Endothelial cell of umbilical vein (primary cell): Measurements from ENCODE around the gene LGR4. TPM values are rescaled to one million over a fixed set of nuclear protein-coding genes. Genes with fewer than 3 reads are reported as not detected.

Experiments
- BruUV-seq: library from RNA; stranded (reverse); fragments of 400-500 nt; replicated peaks from 2 replicates; lab custom pipeline; 2021; lab: Mats Ljungman, UMichigan
- CTCF ChIA-PET: fragments of 300-600, 350-600 bp; sonication (Branson Sonifier 250); formaldehyde crosslinking; loops from one replicate; lab custom pipeline; 2021; ENCODE audit warnings: antibody characterized with exemption, inconsistent platforms; lab: Charles Lee
- POLR2A ChIA-PET: fragments of 300-600, 350-600 bp; sonication (Branson Sonifier 250); formaldehyde crosslinking; loops from one replicate; lab custom pipeline; 2021; ENCODE audit warnings: antibody characterized with exemption, inconsistent platforms; lab: Charles Lee
- DNase-seq: peaks from one replicate; pipeline ENCODE4 v3.0.0-alpha.2; 2011; ENCODE audit warnings: low read depth, low spot score
- FAIRE-seq: peaks from 2 replicates; lab custom pipeline; 2011; peaks lifted over from hg19 to GRCh38; lab: Jason Lieb, UNC
- H2AFZ ChIP-seq: 2 replicates; pipeline ENCODE4 v1.6.0; 2012; ENCODE audit warnings: low read depth, low read length, control low read depth, inconsistent platforms
- H3K27ac ChIP-seq: 2 replicates; pipeline ENCODE4 v1.5.1; 2011; ENCODE audit warnings: low read depth, mild to moderate bottlenecking, control low read depth, low read length, moderate library complexity; ENCODE audit not compliant: insufficient read depth
- H3K27me3 ChIP-seq, 2 experiments: 2 replicates each; pipeline versions ENCODE4 v1.6.0 to v1.6.1; 2011; ENCODE audit warnings: low read length in 2 of 2, mixed read lengths in 1 of 2; ENCODE audit not compliant: control insufficient read depth in 2 of 2, insufficient read depth in 2 of 2
- H3K36me3 ChIP-seq, 2 experiments: 2 replicates in 1 of 2; 3 replicates in 1 of 2; pipeline ENCODE4 v1.5.1; 2011; ENCODE audit warnings: low read length in 2 of 2, mild to moderate bottlenecking in 1 of 2, moderate library complexity in 1 of 2; ENCODE audit not compliant: control insufficient read depth in 2 of 2, insufficient read depth in 2 of 2; ENCODE audit errors: extremely low read depth in 1 of 2
- H3K4me1 ChIP-seq: 3 replicates; pipeline ENCODE4 v1.5.1; 2011; ENCODE audit warnings: mild to moderate bottlenecking, low read length; ENCODE audit not compliant: control insufficient read depth, insufficient read depth; ENCODE audit errors: extremely low read depth
- H3K4me2 ChIP-seq: 2 replicates; pipeline ENCODE4 v1.6.1; 2011; ENCODE audit warnings: low read length, control low read depth, mixed read lengths; ENCODE audit not compliant: insufficient read depth
- H3K4me3 ChIP-seq, 3 experiments: fragments of 200-600 bp in 1 of 3; sonication (generic), shearing (Covaris generic) in 1 of 3; replicated peaks in 1 of 3; 2 replicates each; pipeline ENCODE4 v1.5.1; 2011 to 2016; ENCODE audit warnings: control low read depth in 3 of 3, low read length in 3 of 3, mild to moderate bottlenecking in 2 of 3, inconsistent platforms in 1 of 3, low read depth in 1 of 3, moderate library complexity in 1 of 3; ENCODE audit not compliant: insufficient read depth in 1 of 3
- H3K79me2 ChIP-seq: 2 replicates; pipeline ENCODE4 v1.6.0; 2012; ENCODE audit warnings: low read length, inconsistent platforms; ENCODE audit not compliant: control insufficient read depth, insufficient read depth
- H3K9ac ChIP-seq: replicated peaks from 2 replicates; pipeline ENCODE3; 2011; ENCODE audit warnings: low read length, control low read depth; ENCODE audit not compliant: insufficient read depth; ENCODE audit errors: extremely low read depth
- H3K9me1 ChIP-seq: replicated peaks from 3 replicates; pipeline ENCODE4 v1.6.0; 2011; ENCODE audit warnings: mild to moderate bottlenecking, low read length; ENCODE audit not compliant: control insufficient read depth, insufficient read depth; ENCODE audit errors: extremely low read depth
- H3K9me3 ChIP-seq: replicated peaks from 2 replicates; pipeline ENCODE4 v1.5.1; 2012; ENCODE audit warnings: low read length, inconsistent platforms; ENCODE audit not compliant: control insufficient read depth, insufficient read depth
- H4K20me1 ChIP-seq: replicated peaks from 2 replicates; pipeline ENCODE3; 2011; ENCODE audit warnings: mild to moderate bottlenecking, low read length; ENCODE audit not compliant: control insufficient read depth, insufficient read depth; ENCODE audit errors: extremely low read depth
- CTCF ChIP-seq, 2 donors: IDR thresholded peaks; 1 replicate in 1 of 2; 2 replicates in 1 of 2; pipeline ENCODE4 v1.5.1; 2011; ENCODE audit warnings: low read length in 2 of 2, mild to moderate bottlenecking in 2 of 2, moderate library complexity in 2 of 2, control low read depth in 1 of 2, inconsistent platforms in 1 of 2, low read depth in 1 of 2; ENCODE audit not compliant: insufficient read depth in 1 of 2; ENCODE audit errors: extremely low read depth in 1 of 2
- EZH2 ChIP-seq: IDR thresholded peaks from 2 replicates; pipeline ENCODE4 v1.6.1; 2012; ENCODE audit warnings: borderline replicate concordance, low read depth, mild to moderate bottlenecking, moderate library complexity, low read length, inconsistent platforms; ENCODE audit not compliant: severe bottlenecking
- FOS ChIP-seq: IDR thresholded peaks from 2 replicates; pipeline ENCODE4 v1.6.1; 2011; ENCODE audit warnings: mild to moderate bottlenecking, low read length, moderate library complexity, borderline replicate concordance; ENCODE audit not compliant: insufficient read depth
- GATA2 ChIP-seq: IDR thresholded peaks from 2 replicates; pipeline ENCODE4 v1.7.0; 2011; ENCODE audit warnings: low read depth, mild to moderate bottlenecking, moderate library complexity, mixed read lengths, low read length; ENCODE audit not compliant: insufficient read length, insufficient read depth
- JUN ChIP-seq: IDR thresholded peaks from 2 replicates; pipeline ENCODE4 v1.6.1; 2011; ENCODE audit warnings: borderline replicate concordance, low read depth; ENCODE audit not compliant: insufficient read length, insufficient read depth
- MAX ChIP-seq: IDR thresholded peaks from 2 replicates; pipeline ENCODE4 v1.6.1; 2011; ENCODE audit not compliant: insufficient read depth, insufficient read length
- POLR2A ChIP-seq: IDR thresholded peaks from 2 replicates; pipeline ENCODE4 v1.6.1; 2012; ENCODE audit warnings: low read depth, mild to moderate bottlenecking, control low read depth, low read length
- dilution Hi-C: fragments of 300-500 bp; cut with MboI; formaldehyde crosslinking; loops from one replicate; pipeline ENCODE4 v1.15.0; 2019; ENCODE audit warnings: low sequenced_read_pairs; ENCODE audit not compliant: extremely low pct_ligation_motif_present
- intact Hi-C: fragments of 100-400 bp; cut with micrococcal nuclease; formaldehyde crosslinking; loops from one replicate; pipeline ENCODE4 v1.10.0; 2022
- polyA plus RNA-seq, 4 experiments: library from polyadenylated mRNA; depleted of rRNA in 3 of 4; stranded (reverse) in 3 of 4; unstranded in 1 of 4; fragments of >200 nt; gene quantifications; 2 replicates each; pipeline versions ENCODE4 v1.2.1 to v1.2.3, GENCODE V29; 2011 to 2012; ENCODE audit warnings: missing spikeins in 1 of 4
- total RNA-seq: library from RNA; stranded (reverse); gene quantifications from 2 replicates; pipeline ENCODE4 v1.2.3, GENCODE V29; 2021

The LGR4 gene
- total and polyA plus RNA-seq, 2 donors (not counting 3 experiments of a cell fraction or from before 2014, with no cell fraction given) = 1.3 to 3.1 TPM

- no TSS peak for BruUV-seq
- Histone ChIP-seq H3K4me2 (no peak overlapping the region), H3K4me1 (no peaks in the 10 kb centered on the region), H4K20me1 (no peaks in the 10 kb centered on the region), H3K4me3 (no peak overlapping the region), H3K9ac (no peak overlapping the region), H3K79me2 (no peaks in the 10 kb centered on the region), H3K36me3 (no peaks in the 10 kb centered on the region), H3K27me3 (no peaks in the 10 kb centered on the region), H2AFZ (no peak overlapping the region), H3K9me1 (no peaks in the 10 kb centered on the region), H3K9me3 (no peaks in the 10 kb centered on the region), H3K27ac (no peak overlapping the region)
- intact Hi-C loops = no loop called here
- dilution Hi-C loops = no loop called here
- no peak for TF ChIP-seq MAX
- no peak for TF ChIP-seq EZH2
- no peak for TF ChIP-seq FOS
- TF ChIP-seq CTCF (IDR thresholded peaks at IDR 0.05; ENCODE audit: extremely low read depth in 1 of 2, insufficient read depth in 1 of 2, low read depth in 1 of 2, low read length in 2 of 2) = no peak
- TF ChIP-seq JUN = no peak
- TF ChIP-seq GATA2 = no peak
- TF ChIP-seq POLR2A = no peak
- FAIRE-seq = no peak
- POLR2A ChIA-PET = no interaction called here
- no peak for DNase-seq
- CTCF ChIA-PET = no interaction called here
These were observed 140.6 kb downstream of the LGR4 start for GRCh38 chr11:27331981-27332380.
